Mononuclear cell (primary cell): ENCODE results near the gene MOGAT1. TPM values are rescaled to one million over a fixed set of nuclear protein-coding genes. Genes with fewer than 3 reads are reported as not detected.
"Not testable (repeated sequence)": the region's sequence is repeated elsewhere in the genome, so short reads cannot be mapped to it uniquely, and the experiment has no call there.

Source experiments
- H3K27me3 ChIP-seq: 2 replicates; pipeline ENCODE4 v1.6.0; 2011; ENCODE audit warnings: low read length, control low read depth; ENCODE audit not compliant: insufficient read depth
- H3K4me1 ChIP-seq: 2 replicates; pipeline ENCODE4 v1.5.1; 2011; ENCODE audit warnings: mild to moderate bottlenecking, low read length, control low read depth; ENCODE audit not compliant: insufficient read depth
- H3K4me3 ChIP-seq: 2 replicates; pipeline ENCODE4 v1.5.1; 2011; ENCODE audit warnings: mild to moderate bottlenecking, low read length, moderate library complexity
- H3K9me3 ChIP-seq: 2 replicates; pipeline ENCODE4 v1.5.1; 2011; ENCODE audit warnings: low read depth, mild to moderate bottlenecking, control low read depth, low read length
- total RNA-seq: library from RNA; depleted of rRNA; stranded (reverse); fragments of >200 nt; gene quantifications from one replicate; pipeline ENCODE4 v1.2.3, GENCODE V29; 2012

Gene MOGAT1
- total RNA-seq, 1 donor: not detected

GRCh38 chr2:222690564-222691200, 19.2 kb downstream of the MOGAT1 start:
- H3K9me3 ChIP-seq: no peaks in the 10 kb centered on the region
- H3K27me3 ChIP-seq: no peaks in the 10 kb centered on the region
- no peaks in the 10 kb centered on the region for H3K4me1 ChIP-seq
- H3K4me3 ChIP-seq: no peak overlapping the region

- H3K9me3 ChIP-seq, H3K4me1 ChIP-seq: not testable (repeated sequence)
Measured at GRCh38 chr2:222693413-222693812, 22.0 kb downstream of the MOGAT1 start.

GRCh38 chr2:222693837-222694236, 22.4 kb downstream of the MOGAT1 start:
- no peaks in the 10 kb centered on the region for H3K4me1 ChIP-seq
- no peak overlapping the region for H3K4me3 ChIP-seq
- no peaks in the 10 kb centered on the region for H3K9me3 ChIP-seq
- H3K27me3 ChIP-seq: no peaks in the 10 kb centered on the region

More at GRCh38 chr2:222693413-222693812, 22.0 kb downstream of the MOGAT1 start:
- H3K27me3 ChIP-seq, H3K4me3 ChIP-seq: not testable (repeated sequence)

- Histone ChIP-seq H3K9me3 (no peaks in the 10 kb centered on the region), H3K27me3 (peaks cover 4% of the 10 kb centered on the region), H3K4me3 (no peak overlapping the region), H3K4me1 (no peaks in the 10 kb centered on the region)
Measured at GRCh38 chr2:222698276-222698675, 26.8 kb downstream of the MOGAT1 start.

GRCh38 chr2:222701233-222701632, 29.8 kb downstream of the MOGAT1 start:
- Histone ChIP-seq H3K9me3 (no peaks in the 10 kb centered on the region), H3K4me1 (no peaks in the 10 kb centered on the region), H3K27me3 (peaks cover 4% of the 10 kb centered on the region), H3K4me3 (no peak overlapping the region)

- Histone ChIP-seq H3K9me3 (no peaks in the 10 kb centered on the region), H3K27me3 (peaks cover 4% of the 10 kb centered on the region), H3K4me1 (no peaks in the 10 kb centered on the region), H3K4me3 (no peak overlapping the region)
Measured at GRCh38 chr2:222701721-222702131, 30.3 kb downstream of the MOGAT1 start.

GRCh38 chr2:222703091-222703490, 31.6 kb downstream of the MOGAT1 start:
- Histone ChIP-seq H3K9me3 (no peaks in the 10 kb centered on the region), H3K4me3 (no peak overlapping the region), H3K27me3 (peaks cover 4% of the 10 kb centered on the region), H3K4me1 (peaks cover 6% of the 10 kb centered on the region)

GRCh38 chr2:222703886-222704285, 32.4 kb downstream of the MOGAT1 start:
- Histone ChIP-seq H3K27me3 (peaks cover 4% of the 10 kb centered on the region), H3K4me1 (peaks cover 8% of the 10 kb centered on the region), H3K4me3 (no peak overlapping the region), H3K9me3 (no peaks in the 10 kb centered on the region)

GRCh38 chr2:222706616-222707015, 35.2 kb downstream of the MOGAT1 start:
- H3K4me3 ChIP-seq: no peak overlapping the region
- peaks cover 16% of the 10 kb centered on the region for H3K4me1 ChIP-seq
- H3K9me3 ChIP-seq: no peaks in the 10 kb centered on the region
- H3K27me3 ChIP-seq: peaks cover 4% of the 10 kb centered on the region

- Histone ChIP-seq H3K27me3 (no peaks in the 10 kb centered on the region), H3K9me3 (no peaks in the 10 kb centered on the region), H3K4me1 (peaks cover 16% of the 10 kb centered on the region), H3K4me3 (no peak overlapping the region)
Measured at GRCh38 chr2:222707102-222707688, 35.7 kb downstream of the MOGAT1 start.

GRCh38 chr2:222707689-222708273, 36.3 kb downstream of the MOGAT1 start:
- H3K9me3 ChIP-seq: no peaks in the 10 kb centered on the region
- no peak overlapping the region for H3K4me3 ChIP-seq
- H3K4me1 ChIP-seq: peaks cover 16% of the 10 kb centered on the region
- H3K27me3 ChIP-seq: no peaks in the 10 kb centered on the region

- H3K4me3 ChIP-seq: no peak overlapping the region
- no peaks in the 10 kb centered on the region for H3K27me3 ChIP-seq
- H3K4me1 ChIP-seq: peaks cover 16% of the 10 kb centered on the region
- H3K9me3 ChIP-seq: no peaks in the 10 kb centered on the region
Measured at GRCh38 chr2:222708274-222708710, 36.8 kb downstream of the MOGAT1 start.

GRCh38 chr2:222709191-222709891, 37.9 kb downstream of the MOGAT1 start:
- H3K27me3 ChIP-seq: no peaks in the 10 kb centered on the region
- no peaks in the 10 kb centered on the region for H3K9me3 ChIP-seq
- no peak overlapping the region for H3K4me3 ChIP-seq
- H3K4me1 ChIP-seq: peaks cover 16% of the 10 kb centered on the region

- no peak overlapping the region for H3K4me3 ChIP-seq
- H3K4me1 ChIP-seq: peaks cover 18% of the 10 kb centered on the region
- no peaks in the 10 kb centered on the region for H3K9me3 ChIP-seq
- no peaks in the 10 kb centered on the region for H3K27me3 ChIP-seq
Measured at GRCh38 chr2:222710736-222711135, 39.3 kb downstream of the MOGAT1 start.

- Histone ChIP-seq H3K4me3 (no peak overlapping the region), H3K4me1 (peaks cover 25% of the 10 kb centered on the region), H3K9me3 (no peaks in the 10 kb centered on the region), H3K27me3 (no peaks in the 10 kb centered on the region)
Measured at GRCh38 chr2:222711315-222711940, 40.0 kb downstream of the MOGAT1 start.
